Loucy (cell line): ENCODE results near the gene STX18.

Experiments
- CTCF ChIP-seq: fragments of 200-600 bp; sonication (generic); conservative IDR thresholded peaks from 2 replicates; pipeline ENCODE4 v1.5.1; 2014; ENCODE audit warnings: mild to moderate bottlenecking, antibody characterized with exemption, low read length
- EZH2phosphoT487 ChIP-seq: fragments of 200-600 bp; IDR thresholded peaks from 2 replicates; pipeline ENCODE4 v1.6.1; 2018; ENCODE audit warnings: antibody characterized with exemption, mild to moderate bottlenecking, moderate library complexity, borderline replicate concordance

- no peak for TF ChIP-seq CTCF
- no peak for TF ChIP-seq EZH2phosphoT487
Measured at GRCh38 chr4:4535590-4535989, 6.3 kb downstream of the STX18 start.
